Measurements from ENCODE around the gene FBN1. TPM values are rescaled to one million over a fixed set of nuclear protein-coding genes. Genes with fewer than 3 reads are reported as not detected.

Gene FBN1
- total RNA-seq, 1 donor from 2014 or later, result 54.0 TPM

GRCh38 chr15:48427479-48427878 is 218.0 kb downstream of the FBN1 start:
- H3K4me3 Mint-ChIP-seq (ENCODE audit: unreplicated experiment), result no peak overlapping the region
- H3K27ac Mint-ChIP-seq (ENCODE audit: unreplicated experiment), result no peak overlapping the region
- TF ChIP-seq, protein P1, sequence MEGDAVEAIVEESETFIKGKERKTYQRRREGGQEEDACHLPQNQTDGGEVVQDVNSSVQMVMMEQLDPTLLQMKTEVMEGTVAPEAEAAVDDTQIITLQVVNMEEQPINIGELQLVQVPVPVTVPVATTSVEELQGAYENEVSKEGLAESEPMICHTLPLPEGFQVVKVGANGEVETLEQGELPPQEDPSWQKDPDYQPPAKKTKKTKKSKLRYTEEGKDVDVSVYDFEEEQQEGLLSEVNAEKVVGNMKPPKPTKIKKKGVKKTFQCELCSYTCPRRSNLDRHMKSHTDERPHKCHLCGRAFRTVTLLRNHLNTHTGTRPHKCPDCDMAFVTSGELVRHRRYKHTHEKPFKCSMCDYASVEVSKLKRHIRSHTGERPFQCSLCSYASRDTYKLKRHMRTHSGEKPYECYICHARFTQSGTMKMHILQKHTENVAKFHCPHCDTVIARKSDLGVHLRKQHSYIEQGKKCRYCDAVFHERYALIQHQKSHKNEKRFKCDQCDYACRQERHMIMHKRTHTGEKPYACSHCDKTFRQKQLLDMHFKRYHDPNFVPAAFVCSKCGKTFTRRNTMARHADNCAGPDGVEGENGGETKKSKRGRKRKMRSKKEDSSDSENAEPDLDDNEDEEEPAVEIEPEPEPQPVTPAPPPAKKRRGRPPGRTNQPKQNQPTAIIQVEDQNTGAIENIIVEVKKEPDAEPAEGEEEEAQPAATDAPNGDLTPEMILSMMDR (IDR thresholded peaks at IDR 0.05; ENCODE audit: unreplicated experiment), result no peak
- peaks cover 11% of the 10 kb centered on the region for H3K4me1 Mint-ChIP-seq (ENCODE audit: unreplicated experiment)
- DNase-seq (ENCODE audit: low spot score), result no peak
- H3K9me3 Mint-ChIP-seq (ENCODE audit: unreplicated experiment), result no peaks in the 10 kb centered on the region
- H3K36me3 Mint-ChIP-seq (ENCODE audit: low read depth, unreplicated experiment), result peaks cover 19% of the 10 kb centered on the region
- peaks cover 2% of the 10 kb centered on the region for H3K27me3 Mint-ChIP-seq (ENCODE audit: unreplicated experiment)

DNA sequence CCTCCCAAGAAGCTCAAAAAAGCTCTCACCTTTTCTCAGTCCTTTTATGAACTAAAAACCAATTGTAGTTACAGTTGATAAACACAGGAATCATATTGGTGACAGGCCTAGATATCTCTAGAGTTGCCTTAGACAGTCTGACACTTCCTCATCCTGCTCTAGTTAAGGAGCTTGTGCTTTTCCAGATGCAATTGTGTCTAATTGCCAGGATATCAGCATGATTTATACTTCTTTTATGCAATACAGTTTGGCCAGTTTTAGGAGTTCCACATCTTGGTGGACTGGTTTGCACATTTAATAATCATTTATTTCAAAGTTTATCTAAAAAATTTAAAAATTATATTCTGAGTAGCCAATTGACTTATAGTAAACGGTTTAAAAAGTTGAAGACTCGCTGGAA is 218.6 kb downstream of the FBN1 start:
- DNase-seq (ENCODE audit: low spot score), result no peak
- H3K9me3 Mint-ChIP-seq (ENCODE audit: unreplicated experiment), result no peaks in the 10 kb centered on the region
- no peak overlapping the region for H3K4me3 Mint-ChIP-seq (ENCODE audit: unreplicated experiment)
- H3K36me3 Mint-ChIP-seq (ENCODE audit: low read depth, unreplicated experiment), result peaks cover 19% of the 10 kb centered on the region
- TF ChIP-seq, protein P1 (IDR thresholded peaks at IDR 0.05; ENCODE audit: unreplicated experiment), result no peak
- H3K27me3 Mint-ChIP-seq (ENCODE audit: unreplicated experiment), result peaks cover 2% of the 10 kb centered on the region
- no peak overlapping the region for H3K27ac Mint-ChIP-seq (ENCODE audit: unreplicated experiment)
- H3K4me1 Mint-ChIP-seq (ENCODE audit: unreplicated experiment), result peaks cover 11% of the 10 kb centered on the region

DNA sequence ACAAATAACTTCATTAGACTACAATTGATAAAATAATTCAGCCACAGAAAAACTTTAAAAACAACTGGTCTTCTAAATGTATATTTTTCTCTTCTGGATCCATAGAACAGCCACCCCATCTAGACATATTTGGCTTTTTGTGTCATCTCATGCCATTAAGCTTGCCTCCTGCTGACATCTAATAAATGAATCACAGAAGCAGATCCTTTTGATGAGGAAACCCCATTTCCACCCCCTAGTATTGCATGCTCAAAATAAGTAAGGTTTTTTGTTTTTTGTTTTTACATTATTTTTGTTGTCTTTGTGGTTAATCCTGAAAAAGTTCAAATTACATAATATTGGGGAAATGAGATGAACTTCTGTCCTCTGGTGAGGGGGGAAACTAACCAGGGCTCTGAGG is 219.5 kb downstream of the FBN1 start:
- Mint-ChIP-seq H3K27me3 (ENCODE audit: unreplicated experiment) (peaks cover 2% of the 10 kb centered on the region), H3K4me3 (ENCODE audit: unreplicated experiment) (no peak overlapping the region), H3K36me3 (ENCODE audit: low read depth, unreplicated experiment) (peaks cover 23% of the 10 kb centered on the region), H3K4me1 (ENCODE audit: unreplicated experiment) (peaks cover 11% of the 10 kb centered on the region), H3K9me3 (ENCODE audit: unreplicated experiment) (no peaks in the 10 kb centered on the region), H3K27ac (ENCODE audit: unreplicated experiment) (no peak overlapping the region)
- DNase-seq (ENCODE audit: low spot score), result no peak
- TF ChIP-seq, protein P1 (IDR thresholded peaks at IDR 0.05; ENCODE audit: unreplicated experiment), result no peak

GRCh38 chr15:48425051-48425450 is 220.5 kb downstream of the FBN1 start:
- Mint-ChIP-seq H3K4me1 (ENCODE audit: unreplicated experiment) (peaks cover 11% of the 10 kb centered on the region), H3K27me3 (ENCODE audit: unreplicated experiment) (peaks cover 2% of the 10 kb centered on the region), H3K9me3 (ENCODE audit: unreplicated experiment) (no peaks in the 10 kb centered on the region), H3K36me3 (ENCODE audit: low read depth, unreplicated experiment) (peaks cover 27% of the 10 kb centered on the region), H3K27ac (ENCODE audit: unreplicated experiment) (no peak overlapping the region), H3K4me3 (ENCODE audit: unreplicated experiment) (no peak overlapping the region)
- TF ChIP-seq, protein P1 (IDR thresholded peaks at IDR 0.05; ENCODE audit: unreplicated experiment), result no peak
- no peak for DNase-seq (ENCODE audit: low spot score)

DNA sequence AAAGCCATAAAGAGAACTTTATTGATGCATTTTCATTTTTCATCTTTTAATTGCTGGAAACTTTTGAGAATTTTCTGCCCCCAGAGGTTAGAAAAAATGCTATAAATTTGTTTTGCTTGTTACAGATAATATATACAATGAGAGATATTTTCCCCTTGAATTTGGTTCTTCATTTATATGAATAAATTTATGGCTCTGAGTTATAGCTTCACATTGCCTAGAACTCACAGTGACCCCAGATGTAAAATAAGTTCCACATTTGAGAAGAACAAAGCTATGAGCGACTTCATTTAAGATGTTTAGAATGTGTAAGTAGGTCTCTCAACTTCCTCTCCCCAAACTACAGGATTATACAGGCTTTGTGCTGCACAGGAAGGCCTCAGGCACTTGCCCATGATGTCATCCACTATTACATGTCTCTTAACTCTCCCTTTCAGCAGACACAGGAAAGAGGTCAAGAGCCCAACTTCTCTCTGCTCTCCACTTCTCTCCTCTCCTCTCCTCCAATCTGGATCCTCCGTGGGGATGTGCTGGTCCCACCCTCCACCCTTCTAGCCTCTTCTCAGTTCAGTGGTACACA is 221.5 kb downstream of the FBN1 start:
- Mint-ChIP-seq H3K4me3 (ENCODE audit: unreplicated experiment) (no peak overlapping the region), H3K9me3 (ENCODE audit: unreplicated experiment) (no peaks in the 10 kb centered on the region), H3K4me1 (ENCODE audit: unreplicated experiment) (peaks cover 11% of the 10 kb centered on the region), H3K27me3 (ENCODE audit: unreplicated experiment) (peaks cover 2% of the 10 kb centered on the region), H3K36me3 (ENCODE audit: low read depth, unreplicated experiment) (peaks cover 27% of the 10 kb centered on the region), H3K27ac (ENCODE audit: unreplicated experiment) (no peak overlapping the region)
- TF ChIP-seq, protein P1 (IDR thresholded peaks at IDR 0.05; ENCODE audit: unreplicated experiment), result no peak
- DNase-seq (ENCODE audit: low spot score), result no peak
